GM18520 (cell line): ENCODE data around the gene PIK3R5.

Source experiments
- ATAC-seq: cut with Tn5 transposase; IDR thresholded peaks from one replicate; pipeline ENCODE4 v1.9.1; 2021; ENCODE audit not compliant: unreplicated experiment

PIK3R5 gene

DNA sequence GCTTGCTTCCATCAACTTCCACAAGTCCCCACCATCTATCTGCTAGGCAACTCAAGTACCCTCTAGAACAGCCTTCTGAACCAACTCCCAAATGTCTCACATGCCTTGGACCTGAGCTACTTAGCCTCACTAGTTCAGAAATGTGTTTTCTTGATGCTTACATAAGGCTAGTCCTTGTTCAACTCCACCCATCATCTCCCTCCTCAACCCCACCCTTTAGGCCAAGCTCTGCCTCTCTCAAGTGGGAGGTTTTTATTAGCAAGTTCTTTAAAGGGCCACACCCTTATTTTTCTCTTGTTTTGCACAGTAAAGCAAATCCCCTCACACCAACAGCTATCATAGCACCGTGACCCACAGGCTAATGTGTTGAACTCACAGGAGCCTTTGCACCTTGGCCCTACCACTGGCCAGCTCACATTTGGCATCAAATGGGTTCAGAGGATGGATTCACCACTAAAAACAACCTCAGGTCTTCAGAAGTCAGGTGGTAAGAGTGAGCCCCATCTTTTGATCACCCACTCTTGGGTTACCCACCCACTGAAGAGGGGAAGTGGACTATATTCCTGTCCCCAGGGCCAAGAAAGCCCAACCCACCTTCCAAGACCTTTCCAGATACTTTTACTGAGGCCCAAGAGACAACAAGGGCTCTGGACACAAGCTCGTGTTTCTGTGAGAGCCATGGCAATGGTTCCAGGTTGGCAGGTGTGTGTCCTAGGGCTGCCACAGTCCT is 12.2 kb downstream of the PIK3R5 start:
- ATAC-seq: no peak

DNA sequence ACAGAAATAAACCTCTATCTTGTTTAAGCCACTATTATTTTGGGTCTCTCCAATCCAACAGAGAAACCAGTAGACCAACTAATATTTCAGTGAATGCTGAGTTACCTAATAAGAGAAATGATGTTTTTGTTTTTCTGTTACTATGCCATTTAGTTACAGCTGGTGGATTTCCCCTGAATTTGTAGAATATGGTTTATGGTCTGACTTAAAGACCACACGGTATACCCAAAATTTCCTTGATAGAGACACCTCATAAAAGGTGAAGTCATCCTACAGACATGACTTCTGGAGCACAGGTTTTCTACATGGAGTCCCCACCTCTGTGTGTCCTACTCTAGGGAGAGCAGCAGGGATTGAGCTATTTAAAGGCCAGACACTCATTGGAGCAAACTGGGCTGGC is 13.3 kb downstream of the PIK3R5 start:
- ATAC-seq: no peak

DNA sequence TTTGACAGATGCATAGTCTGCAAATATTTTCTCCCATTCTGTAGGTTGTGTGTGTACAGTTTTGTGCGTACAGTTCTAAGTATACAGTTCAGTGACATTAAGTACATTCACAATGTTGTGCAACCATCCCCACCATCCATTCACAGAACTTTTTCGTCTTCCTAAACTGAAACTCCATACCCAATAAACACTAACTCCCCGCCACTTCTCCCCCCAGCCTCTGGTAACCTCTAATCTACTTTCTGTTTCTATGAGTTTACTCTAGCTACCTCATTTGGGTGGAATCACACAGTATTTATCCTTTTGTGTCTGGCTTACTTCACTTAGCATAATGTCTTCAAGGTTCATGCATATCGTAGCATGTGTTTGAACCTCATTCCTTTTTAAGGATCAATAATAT is 14.3 kb downstream of the PIK3R5 start:
- ATAC-seq: no peak

DNA sequence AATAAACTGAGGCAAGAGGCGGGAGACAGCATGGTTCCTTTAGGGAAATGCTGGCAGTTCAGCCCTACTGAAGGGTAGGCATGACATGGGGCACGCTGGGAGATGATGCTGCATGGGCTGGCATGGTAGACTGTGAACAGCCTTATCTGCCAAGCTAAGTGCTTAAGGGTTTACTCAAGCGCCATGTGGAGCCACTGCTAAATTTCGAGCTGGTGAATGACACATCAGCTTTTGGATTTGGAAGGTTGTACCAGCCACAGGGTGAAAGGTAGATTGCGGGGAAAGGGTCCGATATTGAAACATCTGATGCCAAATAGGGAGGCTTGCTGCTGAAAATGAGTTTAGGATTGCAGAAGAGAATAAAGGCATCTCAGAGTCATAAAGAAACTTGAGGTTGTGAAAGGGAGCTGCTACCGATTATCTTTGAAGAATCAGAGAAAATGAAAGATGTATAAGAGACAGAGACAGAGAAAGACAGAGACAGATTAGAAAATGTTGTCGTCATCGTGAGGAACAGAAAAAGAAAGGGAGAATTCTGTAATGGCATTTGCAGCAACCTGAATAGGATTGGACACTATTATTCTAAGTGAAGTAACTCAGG is 16.3 kb downstream of the PIK3R5 start:
- no peak for ATAC-seq

DNA sequence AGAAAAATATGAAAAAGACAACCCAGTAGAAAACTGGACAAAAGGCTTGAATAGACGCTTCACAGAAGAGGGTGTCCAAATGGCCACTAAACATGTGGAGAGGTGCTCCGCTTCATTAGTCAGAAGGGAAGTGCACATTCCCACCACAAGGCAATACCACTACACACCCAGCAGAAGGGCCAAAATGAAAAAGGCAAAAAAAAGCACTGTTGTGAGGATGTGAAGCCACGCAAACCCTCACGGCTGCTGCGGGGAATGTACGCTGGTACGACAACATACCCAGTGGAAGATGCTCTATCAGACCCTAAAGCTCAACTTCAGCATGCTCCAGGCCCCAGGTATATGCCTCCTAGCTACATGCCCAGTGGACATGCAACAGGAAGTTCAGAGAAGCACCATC is 17.0 kb downstream of the PIK3R5 start:
- no peak for ATAC-seq

DNA sequence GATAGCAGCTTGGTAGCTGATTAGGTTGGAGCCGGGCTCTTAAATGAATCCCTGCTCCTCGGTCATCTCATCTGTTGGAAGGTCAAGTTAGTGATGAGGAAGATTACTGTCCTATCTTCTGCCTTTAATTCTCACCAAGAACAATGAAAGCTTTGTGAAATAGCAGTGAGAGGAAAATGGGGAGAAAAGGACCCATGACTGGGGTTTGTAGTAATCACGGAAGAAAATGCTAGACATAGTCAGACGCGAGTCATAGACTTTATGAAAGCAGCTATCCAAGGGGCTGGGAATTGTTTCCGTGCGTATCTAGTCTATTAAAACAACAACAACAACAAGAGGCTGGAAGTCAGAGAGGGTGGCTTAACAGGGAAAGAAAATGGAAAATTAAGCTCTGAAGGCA is 18.3 kb downstream of the PIK3R5 start:
- no peak for ATAC-seq

DNA sequence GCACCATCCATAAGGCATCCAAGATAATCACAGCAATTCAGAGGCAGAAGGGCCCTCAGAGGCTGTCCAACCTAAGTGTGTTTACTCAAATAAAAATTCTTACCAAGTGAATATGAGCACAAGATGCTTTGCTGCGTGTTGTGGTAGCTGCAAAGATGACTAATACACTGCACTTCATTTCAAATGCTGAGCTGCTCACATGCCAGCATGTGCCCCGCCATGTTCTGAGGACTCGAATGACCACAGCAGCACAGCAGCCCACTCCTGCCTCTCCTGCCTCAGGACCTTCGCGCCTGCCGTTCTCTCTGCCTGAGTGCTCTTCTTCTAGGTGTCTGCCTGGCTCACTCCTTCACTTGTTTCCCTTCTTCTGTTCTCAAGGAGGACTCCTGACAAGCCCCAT is 19.0 kb downstream of the PIK3R5 start:
- no peak for ATAC-seq

DNA sequence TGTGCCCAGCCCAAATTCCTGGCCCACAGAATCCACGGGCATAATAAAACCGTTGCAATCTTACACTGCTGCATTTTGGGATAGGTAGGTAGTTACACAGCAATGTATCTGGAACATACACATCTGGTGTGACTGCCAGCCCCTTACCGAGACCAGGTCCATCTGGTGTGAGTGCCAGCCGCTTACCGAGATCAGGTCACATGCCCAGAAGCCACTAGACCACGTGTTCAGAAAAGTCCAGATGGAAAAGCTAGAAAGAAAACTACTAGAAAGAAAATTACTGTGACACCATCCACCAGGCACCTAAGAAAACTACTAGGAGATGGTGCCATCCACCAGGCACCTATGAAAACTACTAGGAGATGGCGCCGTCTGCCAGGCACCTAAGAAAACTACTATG is 19.4 kb downstream of the PIK3R5 start:
- ATAC-seq: no peak

DNA sequence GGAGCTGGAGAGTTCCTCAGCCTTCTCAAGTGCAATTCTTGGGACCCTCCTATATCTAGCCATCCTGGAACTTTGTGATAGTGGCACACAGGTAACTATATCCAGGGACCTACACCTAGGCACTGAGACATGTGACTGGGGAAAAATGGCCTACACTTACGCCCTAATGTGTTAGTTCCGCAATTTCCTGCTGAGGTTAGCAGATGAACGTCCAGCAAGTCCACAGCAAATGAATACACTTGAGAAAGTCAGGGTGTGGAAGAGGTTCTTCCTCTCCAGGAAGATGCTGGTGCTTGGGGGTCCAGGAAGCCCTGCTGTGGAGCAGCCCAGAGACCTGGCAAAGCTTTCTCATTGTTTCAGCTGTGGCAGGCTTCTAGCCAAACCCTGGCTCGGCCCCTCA is 20.8 kb downstream of the PIK3R5 start:
- no peak for ATAC-seq

DNA sequence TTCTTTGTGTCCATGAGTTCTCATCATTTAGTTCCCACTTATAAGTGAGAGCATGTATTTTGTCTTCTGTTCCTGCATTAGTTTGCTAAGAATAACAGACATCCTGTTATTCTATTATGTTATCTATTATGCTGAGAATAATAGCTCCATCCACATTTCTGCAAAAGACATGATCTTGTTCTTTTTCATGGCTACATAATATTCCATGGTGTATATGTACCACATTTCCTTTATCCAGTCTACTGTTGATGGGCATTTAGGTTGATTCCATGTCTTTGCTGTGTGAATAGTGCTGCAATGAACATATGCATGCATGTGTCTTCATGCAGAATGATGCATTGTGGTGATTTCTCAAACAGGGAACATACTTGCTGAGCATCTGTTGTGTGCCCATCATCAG is 21.4 kb downstream of the PIK3R5 start:
- ATAC-seq: no peak

DNA sequence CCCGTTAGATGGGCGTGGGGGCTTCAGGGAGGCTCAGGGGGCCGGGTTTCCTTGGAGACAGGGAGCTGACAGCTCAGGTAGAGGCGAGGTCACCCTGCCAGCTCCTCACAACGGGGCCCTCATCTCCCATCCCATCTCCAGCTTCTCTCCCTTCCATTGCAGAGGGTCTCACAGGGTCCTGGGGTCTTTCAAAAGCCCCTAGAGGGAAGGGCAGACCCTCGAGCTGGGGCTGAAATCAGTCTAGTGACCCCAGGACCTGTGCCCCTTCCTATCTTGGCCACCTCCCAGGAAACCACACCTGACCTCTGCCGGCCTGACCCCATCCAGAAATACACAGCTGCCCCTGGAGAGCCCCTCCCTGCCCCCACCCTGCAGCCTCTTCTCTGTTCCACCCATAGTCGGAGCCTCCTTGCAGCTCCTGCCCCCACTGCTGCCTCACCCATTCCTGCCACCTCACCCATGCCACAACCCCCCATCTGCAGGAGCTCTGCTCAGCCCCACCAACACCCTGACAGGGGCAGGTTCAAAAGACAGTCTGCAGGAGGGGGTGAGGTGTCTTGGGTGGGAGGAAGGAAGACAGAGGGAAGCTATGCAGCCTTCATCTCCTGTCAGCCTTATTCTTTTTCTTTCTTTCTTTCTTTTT is 23.4 kb downstream of the PIK3R5 start:
- no peak for ATAC-seq

DNA sequence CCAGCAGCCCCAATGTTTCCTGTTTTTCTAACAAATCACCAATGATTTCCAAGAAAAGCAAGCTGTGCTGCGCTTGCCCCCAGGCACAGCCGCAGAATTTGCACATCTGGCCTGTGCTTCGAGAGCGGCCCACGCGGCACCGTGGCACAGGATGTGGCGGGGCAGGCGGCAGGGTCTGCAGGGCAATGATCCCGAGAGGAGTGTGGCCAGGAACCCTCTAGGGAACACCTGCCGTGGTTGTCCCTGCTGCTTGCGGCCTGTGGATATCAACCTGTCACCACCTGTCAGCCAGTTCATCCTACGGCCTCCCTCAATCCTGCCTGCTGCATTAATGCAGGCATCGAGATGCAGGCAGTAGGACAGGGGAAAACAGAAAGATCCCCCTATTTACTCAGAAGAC is 24.0 kb downstream of the PIK3R5 start:
- no peak for ATAC-seq

DNA sequence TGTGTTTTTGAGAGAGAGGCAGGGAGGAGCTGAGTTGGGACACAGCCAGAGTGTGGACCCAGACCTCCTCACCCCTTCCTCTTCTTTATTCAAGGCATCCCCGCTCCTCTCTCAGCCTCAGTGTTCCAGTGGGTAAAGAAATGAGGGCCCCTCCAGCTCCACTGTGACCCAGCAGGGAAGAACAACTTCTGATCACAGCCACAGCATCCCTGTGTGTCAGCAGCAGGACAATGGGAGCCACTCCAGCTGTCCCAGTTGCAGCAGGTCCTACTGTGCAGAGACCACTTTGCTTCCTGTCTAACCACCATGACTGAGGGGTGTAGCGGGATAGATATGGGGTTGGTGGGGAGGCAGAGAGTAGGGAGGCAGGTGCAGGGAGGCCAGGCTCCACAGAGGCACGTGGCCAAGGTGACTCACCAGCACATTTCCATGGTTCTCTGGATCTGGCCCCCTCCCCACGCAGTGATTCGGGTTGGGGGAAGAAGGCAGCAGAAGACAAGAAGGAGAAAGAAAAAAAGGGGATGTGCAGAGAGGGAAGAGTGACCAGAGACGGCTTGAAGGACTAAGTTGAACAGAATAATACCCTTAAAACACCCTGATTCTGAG is 24.5 kb downstream of the PIK3R5 start:
- ATAC-seq: no peak

DNA sequence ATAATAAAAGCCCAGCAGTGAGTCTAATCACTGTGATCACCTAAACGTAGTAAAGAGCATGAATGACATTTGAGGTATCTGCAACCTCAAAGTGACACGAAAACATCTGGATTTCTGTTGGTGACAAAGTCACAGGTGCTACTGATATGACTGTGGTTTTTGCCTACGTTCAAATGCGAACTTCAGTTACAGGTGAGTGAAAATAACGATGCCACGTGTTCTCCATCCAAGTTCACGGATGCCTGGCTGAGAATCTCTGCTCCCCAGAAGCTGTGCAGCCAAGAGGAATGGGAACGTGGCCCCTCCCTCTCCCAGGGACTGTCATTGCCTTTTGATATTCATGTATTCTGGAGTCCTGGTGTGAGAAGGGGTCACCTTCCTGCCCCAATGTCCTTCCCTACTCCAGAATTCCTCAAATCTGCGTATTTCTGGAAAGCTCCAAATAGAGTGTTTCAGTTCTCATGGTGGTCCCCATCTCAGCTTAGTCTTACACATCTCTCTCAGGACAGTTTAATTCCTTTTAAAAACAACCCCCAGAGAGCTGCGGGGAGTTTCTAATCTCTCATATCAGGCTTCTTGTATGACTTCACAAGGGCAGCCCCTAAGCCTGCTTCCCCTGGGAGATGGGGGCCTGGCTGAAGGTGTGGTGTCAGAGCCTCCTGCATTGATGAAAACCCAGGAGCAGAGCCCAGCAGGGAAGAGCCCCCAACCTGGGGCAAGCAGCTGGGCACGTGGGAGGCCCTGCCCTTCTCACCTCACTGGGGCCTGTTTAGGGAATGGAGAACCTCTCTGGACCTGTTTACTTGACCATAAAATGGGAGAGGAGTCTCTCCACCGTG is 25.8 kb downstream of the PIK3R5 start:
- ATAC-seq: peak; percentile 41

DNA sequence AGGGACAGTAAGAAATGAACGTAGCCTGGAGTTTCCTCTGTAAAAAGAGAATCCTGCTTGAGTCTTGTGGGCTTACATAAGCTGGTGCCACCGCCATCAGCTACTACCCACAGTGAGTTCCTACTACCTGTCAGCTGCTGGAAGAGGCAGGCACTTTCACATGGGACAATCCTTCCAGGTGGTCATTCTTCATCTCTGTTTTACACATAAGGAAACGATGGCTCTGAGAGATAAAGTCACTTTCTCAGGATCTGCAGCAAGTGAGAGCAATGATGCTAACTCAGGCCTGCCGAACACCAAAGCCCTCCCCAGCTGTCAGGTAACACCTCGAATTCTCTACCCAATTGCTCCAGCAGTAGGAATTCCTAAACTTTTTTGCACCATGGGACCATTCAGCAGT is 26.6 kb downstream of the PIK3R5 start:
- no peak for ATAC-seq

DNA sequence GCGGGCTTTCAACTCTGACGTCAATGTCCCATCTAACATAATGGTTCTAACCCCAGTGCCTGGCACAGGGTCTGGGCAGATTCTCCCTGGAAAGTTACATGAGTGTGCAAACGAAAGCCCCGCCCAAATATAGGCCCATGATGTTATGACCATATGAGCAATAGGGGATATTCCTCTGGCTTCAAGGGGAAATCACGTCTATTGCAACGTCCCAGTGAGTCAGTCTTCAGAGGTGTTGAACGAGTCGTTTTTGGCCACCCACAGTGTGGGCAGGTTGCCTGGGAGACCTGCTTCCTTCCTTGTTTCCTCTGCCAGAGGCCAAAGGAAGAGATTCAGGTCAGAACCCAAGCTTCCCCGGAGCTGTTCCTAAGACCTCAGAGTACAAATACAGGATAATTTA is 30.3 kb downstream of the PIK3R5 start:
- ATAC-seq: peak; percentile 39

DNA sequence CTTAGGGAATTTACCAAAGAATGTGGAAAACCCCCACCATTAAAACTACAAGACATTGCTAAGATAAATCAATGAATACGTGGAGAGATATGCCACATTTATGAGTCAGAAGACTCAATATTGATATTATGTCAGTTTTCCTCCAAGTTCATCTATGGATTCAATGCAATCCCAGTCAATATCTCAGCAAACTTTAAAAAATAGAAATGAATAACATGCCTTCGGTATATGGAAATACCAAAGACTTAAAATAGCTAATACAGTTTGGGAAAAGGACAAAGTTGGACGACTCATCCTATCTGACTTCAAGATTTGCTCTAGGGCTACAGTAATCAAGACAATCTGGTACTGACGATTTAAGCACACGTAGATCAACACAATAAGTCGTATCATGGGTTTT is 31.2 kb downstream of the PIK3R5 start:
- no peak for ATAC-seq

DNA sequence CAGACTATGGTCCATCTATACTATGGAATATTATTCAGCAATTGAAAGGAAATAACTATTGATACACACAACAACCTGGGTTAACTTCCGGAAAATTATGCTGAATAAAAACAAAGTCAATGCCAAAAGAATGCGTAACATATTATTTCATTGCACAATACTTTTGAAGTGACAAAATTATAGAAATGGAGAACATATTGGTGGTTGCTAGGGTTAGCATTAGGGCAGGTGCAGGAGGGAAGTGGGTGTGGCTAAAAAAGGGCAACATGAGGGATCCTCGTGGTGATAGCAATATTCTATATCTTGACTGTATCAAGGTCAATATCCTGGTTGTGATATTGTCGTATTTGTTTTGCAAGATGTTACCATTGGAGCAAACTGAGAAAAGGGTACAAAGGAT is 34.9 kb downstream of the PIK3R5 start:
- no peak for ATAC-seq

DNA sequence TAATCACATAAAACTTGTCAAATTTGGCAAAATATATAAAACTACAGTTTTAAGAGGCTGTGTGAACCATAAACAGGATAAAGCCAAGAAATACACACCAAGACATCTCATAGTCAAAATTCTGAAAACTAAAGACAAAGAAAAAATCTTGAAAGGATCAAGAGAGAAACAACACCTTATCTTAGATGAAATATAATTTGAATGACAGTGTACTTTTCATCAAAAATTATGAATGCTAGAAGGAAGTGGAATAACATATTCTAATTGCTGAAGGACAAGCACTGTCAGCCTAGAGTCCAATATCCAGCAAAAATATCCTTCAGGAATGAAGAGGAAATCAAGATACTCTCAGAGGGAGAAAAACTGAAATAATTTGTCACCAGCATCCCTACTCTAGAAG is 37.2 kb downstream of the PIK3R5 start:
- ATAC-seq: no peak

DNA sequence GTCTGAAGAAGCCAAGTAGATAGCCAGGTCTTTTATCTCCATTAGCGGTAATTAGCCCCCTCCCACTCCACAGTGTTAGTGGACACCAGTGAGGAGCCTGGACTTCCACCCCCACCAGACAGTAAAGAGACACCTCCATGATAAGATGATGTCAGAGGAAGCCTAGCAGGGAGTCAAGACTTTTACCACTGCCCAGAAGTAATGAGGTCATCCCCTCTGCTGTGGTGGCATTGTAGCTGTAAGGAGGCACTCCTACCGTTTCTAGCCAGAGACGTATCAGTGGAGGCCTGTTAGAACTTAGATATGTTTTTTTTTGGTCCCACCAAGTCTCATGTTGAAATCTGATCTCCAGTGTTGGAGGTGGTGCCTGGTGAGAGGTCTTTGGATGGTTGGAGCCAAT is 38.1 kb downstream of the PIK3R5 start:
- ATAC-seq: no peak

DNA sequence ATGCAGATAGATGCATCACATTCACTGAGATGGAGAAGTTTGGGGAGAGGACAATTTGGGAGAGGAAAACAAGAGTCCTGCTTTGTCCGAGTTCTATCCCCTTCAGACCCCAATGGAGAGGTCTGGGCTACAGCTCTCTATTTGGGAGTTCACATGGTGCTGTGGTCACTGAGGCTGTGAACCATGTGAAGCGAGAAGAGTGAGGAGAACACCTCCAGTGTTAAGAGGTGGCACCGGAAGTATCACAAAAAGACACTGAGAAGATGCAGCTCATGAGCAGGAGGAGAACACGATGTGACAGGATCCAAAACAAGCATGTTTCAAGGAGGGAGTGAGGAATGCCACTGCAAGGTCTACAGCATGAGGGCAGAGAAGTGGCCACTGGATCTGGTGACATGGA is 39.7 kb downstream of the PIK3R5 start:
- ATAC-seq: no peak
